IMR-90 (cell line): ENCODE measurements around the gene ARFGEF3.

ENCODE experiments used
- CTCF ChIP-seq: conservative IDR thresholded peaks from 2 replicates; pipeline ENCODE4 v1.5.1; 2012; ENCODE audit warnings: mild to moderate bottlenecking, low read depth, low read length, improper control_type of control experiment
- FOS ChIP-seq: fragments of 150-350 bp; IDR thresholded peaks from 2 replicates; pipeline ENCODE4 v1.6.1; 2016; ENCODE audit warnings: low read depth, low read length
- POLR2A ChIP-seq: IDR thresholded peaks from 2 replicates; pipeline ENCODE4 v1.6.1; 2012; ENCODE audit warnings: mild to moderate bottlenecking, low read depth, low read length
- RAD21 ChIP-seq: IDR thresholded peaks from 2 replicates; pipeline ENCODE4 v1.6.1; 2012; ENCODE audit warnings: low read length, improper control_type of control experiment
- SMC3 ChIP-seq: fragments of 150-350 bp; IDR thresholded peaks from 2 replicates; pipeline ENCODE4 v1.6.1; 2016; ENCODE audit warnings: low read depth, mild to moderate bottlenecking, antibody characterized with exemption, low read length, moderate library complexity

- TF ChIP-seq FOS (no peak), POLR2A (no peak), CTCF (no peak), RAD21 (no peak), SMC3 (no peak)
Observed at GRCh38 chr6:138218449-138218848, 56.7 kb downstream of the ARFGEF3 start, which contains the start of gene PBOV1.
